ENCODE data around the gene FBXO34. TPM values are rescaled to one million over a fixed set of nuclear protein-coding genes. Genes with fewer than 3 reads are reported as not detected.

Gene FBXO34
- total and polyA plus RNA-seq, 10 of the 15 experiments (the other 5 are each of a cell fraction or from before 2014, with no cell fraction given), result 5.6 to 22.8 (median 17.6) TPM

GRCh38 chr14:55377236-55377635, 106.0 kb downstream of the FBXO34 start (continued):
- TF ChIP-seq MTA2 (IDR thresholded peaks at IDR 0.05; ENCODE audit: low read depth), result no peak
- TF ChIP-seq ESRRA (IDR thresholded peaks at IDR 0.05; ENCODE audit: low read length), result no peak
- TF ChIP-seq CEBPB (IDR thresholded peaks at IDR 0.05; ENCODE audit: borderline replicate concordance in 1 of 2, low read depth in 2 of 2, low read length in 2 of 2), result no peak

DNA sequence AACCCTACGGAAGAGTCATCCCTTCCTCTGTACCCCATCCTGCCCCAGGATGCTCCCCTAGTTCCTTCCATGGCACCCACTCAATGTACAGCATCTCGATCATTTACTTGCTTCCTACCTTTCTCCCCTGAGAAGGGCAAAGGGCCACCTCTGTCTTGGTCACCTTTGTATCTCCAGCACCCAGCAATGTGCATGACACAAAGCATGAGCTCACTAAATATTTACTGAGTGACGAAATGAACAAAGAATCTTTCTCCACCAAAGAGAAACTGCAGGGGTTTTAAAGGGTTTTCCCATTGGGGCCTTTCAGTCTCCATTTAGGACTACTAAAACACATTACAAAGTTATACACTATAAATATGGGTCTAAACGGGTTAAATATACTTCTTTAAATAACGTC, 109.8 kb downstream of the FBXO34 start:
- CTCF ChIA-PET, result interaction anchor here (0.9 kb wide), 1 partner anchor 15 kb away, joined by 3 read pairs; no protein-coding TSS in a partner anchor
- Histone ChIP-seq H2AFZ (ENCODE audit: control insufficient read depth, low read depth, low read length) (no peak overlapping the region), H3K4me1 (ENCODE audit: control insufficient read depth, insufficient read depth, low read length) (no peaks in the 10 kb centered on the region), H3K9me3 (replicated peaks; ENCODE audit: control insufficient read depth, insufficient read depth, low read length) (no peaks in the 10 kb centered on the region), H4K20me1 (ENCODE audit: control insufficient read depth, insufficient read depth) (no peaks in the 10 kb centered on the region), H3K9ac (ENCODE audit: control insufficient read depth, insufficient read depth, low read length) (no peak overlapping the region), H3K27me3 (replicated peaks in 1 of 2; ENCODE audit: control insufficient read depth in 2 of 2, insufficient read depth in 2 of 2, low read length in 1 of 2) (no peaks in the 10 kb centered on the region), H3K27ac (ENCODE audit: control insufficient read depth, insufficient read depth) (no peak overlapping the region), H3K36me3 (ENCODE audit: control insufficient read depth in 2 of 2, insufficient read depth in 2 of 2, low read length in 1 of 2) (peaks cover 3 to 7% of the 10 kb centered on the region in 2 experiments), H3K4me2 (ENCODE audit: control insufficient read depth, insufficient read depth) (no peak overlapping the region), H3K79me2 (ENCODE audit: control insufficient read depth, insufficient read depth, low read length) (no peaks in the 10 kb centered on the region), H3K4me3 (no peak overlapping the region)
- 63% methylated on average over 5 of the region's 5 CpGs for WGBS (ENCODE audit: insufficient coverage, insufficient replicate concordance, low lambda C conversion rate, missing lambda C conversion rate)
- ATAC-seq (no peak), FAIRE-seq (no peak), DNase-seq (ENCODE audit: low read depth, low spot score) (no peak)
- no TSS peak for BruUV-seq (replicated peaks)
- in situ Hi-C loops (cut with MboI), result no loop called here
- RAD21 ChIA-PET (ENCODE audit: unreplicated experiment), result no interaction called here
- SMC1A ChIA-PET (ENCODE audit: uncharacterized antibody, unreplicated experiment), result interaction anchor here (1.4 kb wide), 1 partner anchor 13 kb away, joined by 3 read pairs; no protein-coding TSS in a partner anchor
- POLR2A ChIA-PET, result interaction anchor here (0.5 kb wide), 1 partner anchor 204 kb away, joined by 7 read pairs; no protein-coding TSS in a partner anchor
- TF ChIP-seq ZNF384 (IDR thresholded peaks at IDR 0.05; ENCODE audit: borderline replicate concordance, low read depth, low read length), result no peak
- no peak for TF ChIP-seq ZBED1 (IDR thresholded peaks at IDR 0.05; ENCODE audit: borderline replicate concordance)
- TF ChIP-seq POLR2AphosphoS5 (IDR thresholded peaks at IDR 0.05; ENCODE audit: low read length), result no peak
- TF ChIP-seq CBX5 (IDR thresholded peaks at IDR 0.05; ENCODE audit: low read depth), result no peak
- TF ChIP-seq NR2C2 (IDR thresholded peaks at IDR 0.05; ENCODE audit: borderline replicate concordance, control insufficient read depth, insufficient read length, low read depth), result no peak
- no peak for TF ChIP-seq E2F4 (IDR thresholded peaks at IDR 0.05; ENCODE audit: low read depth, low read length)
- no peak for TF ChIP-seq PAX8 (IDR thresholded peaks at IDR 0.05)
- TF ChIP-seq TAF1 (IDR thresholded peaks at IDR 0.05; ENCODE audit: borderline replicate concordance, low read depth, low read length), result no peak
- no peak for TF ChIP-seq ZNF207 (IDR thresholded peaks at IDR 0.05; ENCODE audit: borderline replicate concordance)
- TF ChIP-seq HDAC6 (IDR thresholded peaks at IDR 0.05; ENCODE audit: unreplicated experiment), result no peak
- TF ChIP-seq EGR1 (IDR thresholded peaks at IDR 0.05; ENCODE audit: borderline replicate concordance in 1 of 2, low read depth in 2 of 2, low read length in 2 of 2), result no peak
- no peak for TF ChIP-seq HDAC2 (IDR thresholded peaks at IDR 0.05)
- no peak for TF ChIP-seq GABPA (IDR thresholded peaks at IDR 0.05; ENCODE audit: low read depth)
- TF ChIP-seq ATF7 (IDR thresholded peaks at IDR 0.05; ENCODE audit: low read depth), result no peak
- TF ChIP-seq NBN (IDR thresholded peaks at IDR 0.05), result no peak
- TF ChIP-seq, protein P1, sequence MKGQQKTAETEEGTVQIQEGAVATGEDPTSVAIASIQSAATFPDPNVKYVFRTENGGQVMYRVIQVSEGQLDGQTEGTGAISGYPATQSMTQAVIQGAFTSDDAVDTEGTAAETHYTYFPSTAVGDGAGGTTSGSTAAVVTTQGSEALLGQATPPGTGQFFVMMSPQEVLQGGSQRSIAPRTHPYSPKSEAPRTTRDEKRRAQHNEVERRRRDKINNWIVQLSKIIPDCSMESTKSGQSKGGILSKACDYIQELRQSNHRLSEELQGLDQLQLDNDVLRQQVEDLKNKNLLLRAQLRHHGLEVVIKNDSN (IDR thresholded peaks at IDR 0.05; ENCODE audit: borderline replicate concordance, extremely low read length, insufficient read depth, low read depth, low read length), result no peak
- TF ChIP-seq, protein P2, sequence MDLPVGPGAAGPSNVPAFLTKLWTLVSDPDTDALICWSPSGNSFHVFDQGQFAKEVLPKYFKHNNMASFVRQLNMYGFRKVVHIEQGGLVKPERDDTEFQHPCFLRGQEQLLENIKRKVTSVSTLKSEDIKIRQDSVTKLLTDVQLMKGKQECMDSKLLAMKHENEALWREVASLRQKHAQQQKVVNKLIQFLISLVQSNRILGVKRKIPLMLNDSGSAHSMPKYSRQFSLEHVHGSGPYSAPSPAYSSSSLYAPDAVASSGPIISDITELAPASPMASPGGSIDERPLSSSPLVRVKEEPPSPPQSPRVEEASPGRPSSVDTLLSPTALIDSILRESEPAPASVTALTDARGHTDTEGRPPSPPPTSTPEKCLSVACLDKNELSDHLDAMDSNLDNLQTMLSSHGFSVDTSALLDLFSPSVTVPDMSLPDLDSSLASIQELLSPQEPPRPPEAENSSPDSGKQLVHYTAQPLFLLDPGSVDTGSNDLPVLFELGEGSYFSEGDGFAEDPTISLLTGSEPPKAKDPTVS (IDR thresholded peaks at IDR 0.05; ENCODE audit: low read depth, low read length), result no peak
- intact Hi-C loops (cut with micrococcal nuclease; ENCODE audit: unreplicated experiment), result no loop called here

Measured in GM12878 (cell line).